Fibroblast of the aortic adventitia (primary cell): ENCODE results near the gene PIR. TPM values are rescaled to one million over a fixed set of nuclear protein-coding genes. Genes with fewer than 3 reads are reported as not detected.
A peak's percentile ranks its signal among the peaks of the same experiment; 100 is the strongest.

Experiments used
- DNase-seq: peaks from one replicate; pipeline ENCODE4 v3.0.0-alpha.2; 2010; ENCODE audit warnings: low read depth
- H3K4me3 ChIP-seq: 2 replicates; pipeline ENCODE4 v1.5.1; 2011; ENCODE audit warnings: low read depth, mild to moderate bottlenecking, control low read depth, low read length, moderate library complexity
- total RNA-seq: library from RNA; depleted of rRNA; stranded (reverse); fragments of >200 nt; gene quantifications from 2 replicates; pipeline ENCODE4 v1.2.3, GENCODE V29; 2012; ENCODE audit warnings: low replicate concordance
- TF ChIP-seq, protein P1 (sequence below): IDR thresholded peaks from 2 replicates; pipeline ENCODE4 v1.5.1; 2011; ENCODE audit warnings: mild to moderate bottlenecking, low read length, control low read depth, inconsistent platforms; ENCODE audit not compliant: insufficient read depth

The PIR gene
- total RNA-seq, 1 donor = 15.9 TPM

- H3K4me3 ChIP-seq = no peak overlapping the region
- DNase-seq = no peak
- TF ChIP-seq, protein P1, sequence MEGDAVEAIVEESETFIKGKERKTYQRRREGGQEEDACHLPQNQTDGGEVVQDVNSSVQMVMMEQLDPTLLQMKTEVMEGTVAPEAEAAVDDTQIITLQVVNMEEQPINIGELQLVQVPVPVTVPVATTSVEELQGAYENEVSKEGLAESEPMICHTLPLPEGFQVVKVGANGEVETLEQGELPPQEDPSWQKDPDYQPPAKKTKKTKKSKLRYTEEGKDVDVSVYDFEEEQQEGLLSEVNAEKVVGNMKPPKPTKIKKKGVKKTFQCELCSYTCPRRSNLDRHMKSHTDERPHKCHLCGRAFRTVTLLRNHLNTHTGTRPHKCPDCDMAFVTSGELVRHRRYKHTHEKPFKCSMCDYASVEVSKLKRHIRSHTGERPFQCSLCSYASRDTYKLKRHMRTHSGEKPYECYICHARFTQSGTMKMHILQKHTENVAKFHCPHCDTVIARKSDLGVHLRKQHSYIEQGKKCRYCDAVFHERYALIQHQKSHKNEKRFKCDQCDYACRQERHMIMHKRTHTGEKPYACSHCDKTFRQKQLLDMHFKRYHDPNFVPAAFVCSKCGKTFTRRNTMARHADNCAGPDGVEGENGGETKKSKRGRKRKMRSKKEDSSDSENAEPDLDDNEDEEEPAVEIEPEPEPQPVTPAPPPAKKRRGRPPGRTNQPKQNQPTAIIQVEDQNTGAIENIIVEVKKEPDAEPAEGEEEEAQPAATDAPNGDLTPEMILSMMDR = no peak
Observed at GRCh38 chrX:15416133-15416993, 76.8 kb downstream of the PIR start.

- no peak overlapping the region for H3K4me3 ChIP-seq
- TF ChIP-seq, protein P1 = no peak
- no peak for DNase-seq
Observed at GRCh38 chrX:15413101-15413500, 80.0 kb downstream of the PIR start.

GRCh38 chrX:15410947-15411346 is 82.2 kb downstream of the PIR start:
- TF ChIP-seq, protein P1 = no peak
- DNase-seq = no peak
- no peak overlapping the region for H3K4me3 ChIP-seq

GRCh38 chrX:15410430-15410829 is 82.7 kb downstream of the PIR start:
- H3K4me3 ChIP-seq = no peak overlapping the region
- DNase-seq = no peak
- TF ChIP-seq, protein P1 = no peak

GRCh38 chrX:15405846-15406245 is 87.3 kb downstream of the PIR start:
- DNase-seq = peak; percentile 50
- H3K4me3 ChIP-seq = no peak overlapping the region
- TF ChIP-seq, protein P1 = no peak

- TF ChIP-seq, protein P1 = no peak
- no peak overlapping the region for H3K4me3 ChIP-seq
- peak; percentile 77 for DNase-seq
Observed at GRCh38 chrX:15404401-15405096, 88.6 kb downstream of the PIR start.
